HL-60 (cell line): ENCODE results near the gene TMEM178A.

ENCODE experiments used
- DNase-seq, 2 experiments: peaks; one replicate each; pipeline ENCODE4 v3.0.0-alpha.2; 2010 to 2020; ENCODE audit warnings: low read depth in 1 of 2, low spot score in 1 of 2
- H3K27ac ChIP-seq: fragments of 250-450 bp; sonication (Bioruptor Pico); replicated peaks from 2 replicates; pipeline ENCODE4 v1.5.1; 2020; ENCODE audit warnings: mild to moderate bottlenecking, moderate library complexity
- H3K27me3 ChIP-seq: fragments of 250-450 bp; sonication (Bioruptor Pico); 2 replicates; pipeline ENCODE4 v1.5.1; 2021; ENCODE audit warnings: mild to moderate bottlenecking, moderate library complexity; ENCODE audit not compliant: insufficient read depth, poor library complexity, severe bottlenecking
- H3K4me3 ChIP-seq: replicated peaks from 2 replicates; pipeline ENCODE4 v1.5.1; 2011; ENCODE audit warnings: mild to moderate bottlenecking, control low read depth, low read length; ENCODE audit not compliant: insufficient read depth
- GABPA ChIP-seq: IDR thresholded peaks from 2 replicates; pipeline ENCODE4 v1.6.1; 2012; ENCODE audit warnings: low read depth
- POLR2AphosphoS5 ChIP-seq: IDR thresholded peaks from 2 replicates; pipeline ENCODE4 v1.6.1; 2012; ENCODE audit warnings: low read depth
- SPI1 ChIP-seq: IDR thresholded peaks from 2 replicates; pipeline ENCODE4 v1.6.1; 2012; ENCODE audit warnings: low read depth, mild to moderate bottlenecking, borderline replicate concordance
- TF ChIP-seq, protein P1 (sequence below): IDR thresholded peaks from 2 replicates; pipeline ENCODE4 v1.6.1; 2012; ENCODE audit warnings: low read depth; ENCODE audit not compliant: insufficient replicate concordance
- TF ChIP-seq, protein P2 (sequence below): IDR thresholded peaks from one replicate; pipeline ENCODE4 v1.5.1; 2011; ENCODE audit warnings: low read length, control low read depth, inconsistent platforms; ENCODE audit not compliant: insufficient read depth

Gene TMEM178A

DNA sequence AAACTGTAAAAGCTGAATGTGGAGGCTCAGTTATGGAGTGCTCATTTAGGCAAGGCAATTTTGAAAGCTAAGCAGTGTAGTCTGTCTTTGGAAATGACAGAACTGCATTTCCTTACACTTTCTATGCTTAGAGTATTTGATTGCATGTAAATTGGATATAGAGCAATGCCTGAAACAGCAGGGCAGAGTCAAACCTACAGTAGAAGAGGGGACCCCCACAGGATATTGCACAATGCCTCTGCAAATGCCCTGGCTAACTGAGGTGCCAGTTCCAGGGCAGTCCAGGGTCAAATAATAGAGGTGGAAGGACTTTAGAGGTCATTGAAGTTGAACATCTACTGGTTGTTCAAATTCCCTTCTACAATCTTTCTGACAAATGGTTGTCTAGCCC is 2.2 kb downstream of the TMEM178A start:
- no peak overlapping the region for H3K27ac ChIP-seq
- H3K4me3 ChIP-seq: no peak overlapping the region
- DNase-seq: no peak
- peaks cover 17% of the 10 kb centered on the region for H3K27me3 ChIP-seq
- TF ChIP-seq GABPA (no peak), POLR2AphosphoS5 (no peak), SPI1 (no peak)
- TF ChIP-seq, protein P1, sequence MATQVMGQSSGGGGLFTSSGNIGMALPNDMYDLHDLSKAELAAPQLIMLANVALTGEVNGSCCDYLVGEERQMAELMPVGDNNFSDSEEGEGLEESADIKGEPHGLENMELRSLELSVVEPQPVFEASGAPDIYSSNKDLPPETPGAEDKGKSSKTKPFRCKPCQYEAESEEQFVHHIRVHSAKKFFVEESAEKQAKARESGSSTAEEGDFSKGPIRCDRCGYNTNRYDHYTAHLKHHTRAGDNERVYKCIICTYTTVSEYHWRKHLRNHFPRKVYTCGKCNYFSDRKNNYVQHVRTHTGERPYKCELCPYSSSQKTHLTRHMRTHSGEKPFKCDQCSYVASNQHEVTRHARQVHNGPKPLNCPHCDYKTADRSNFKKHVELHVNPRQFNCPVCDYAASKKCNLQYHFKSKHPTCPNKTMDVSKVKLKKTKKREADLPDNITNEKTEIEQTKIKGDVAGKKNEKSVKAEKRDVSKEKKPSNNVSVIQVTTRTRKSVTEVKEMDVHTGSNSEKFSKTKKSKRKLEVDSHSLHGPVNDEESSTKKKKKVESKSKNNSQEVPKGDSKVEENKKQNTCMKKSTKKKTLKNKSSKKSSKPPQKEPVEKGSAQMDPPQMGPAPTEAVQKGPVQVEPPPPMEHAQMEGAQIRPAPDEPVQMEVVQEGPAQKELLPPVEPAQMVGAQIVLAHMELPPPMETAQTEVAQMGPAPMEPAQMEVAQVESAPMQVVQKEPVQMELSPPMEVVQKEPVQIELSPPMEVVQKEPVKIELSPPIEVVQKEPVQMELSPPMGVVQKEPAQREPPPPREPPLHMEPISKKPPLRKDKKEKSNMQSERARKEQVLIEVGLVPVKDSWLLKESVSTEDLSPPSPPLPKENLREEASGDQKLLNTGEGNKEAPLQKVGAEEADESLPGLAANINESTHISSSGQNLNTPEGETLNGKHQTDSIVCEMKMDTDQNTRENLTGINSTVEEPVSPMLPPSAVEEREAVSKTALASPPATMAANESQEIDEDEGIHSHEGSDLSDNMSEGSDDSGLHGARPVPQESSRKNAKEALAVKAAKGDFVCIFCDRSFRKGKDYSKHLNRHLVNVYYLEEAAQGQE: no peak
- TF ChIP-seq, protein P2, sequence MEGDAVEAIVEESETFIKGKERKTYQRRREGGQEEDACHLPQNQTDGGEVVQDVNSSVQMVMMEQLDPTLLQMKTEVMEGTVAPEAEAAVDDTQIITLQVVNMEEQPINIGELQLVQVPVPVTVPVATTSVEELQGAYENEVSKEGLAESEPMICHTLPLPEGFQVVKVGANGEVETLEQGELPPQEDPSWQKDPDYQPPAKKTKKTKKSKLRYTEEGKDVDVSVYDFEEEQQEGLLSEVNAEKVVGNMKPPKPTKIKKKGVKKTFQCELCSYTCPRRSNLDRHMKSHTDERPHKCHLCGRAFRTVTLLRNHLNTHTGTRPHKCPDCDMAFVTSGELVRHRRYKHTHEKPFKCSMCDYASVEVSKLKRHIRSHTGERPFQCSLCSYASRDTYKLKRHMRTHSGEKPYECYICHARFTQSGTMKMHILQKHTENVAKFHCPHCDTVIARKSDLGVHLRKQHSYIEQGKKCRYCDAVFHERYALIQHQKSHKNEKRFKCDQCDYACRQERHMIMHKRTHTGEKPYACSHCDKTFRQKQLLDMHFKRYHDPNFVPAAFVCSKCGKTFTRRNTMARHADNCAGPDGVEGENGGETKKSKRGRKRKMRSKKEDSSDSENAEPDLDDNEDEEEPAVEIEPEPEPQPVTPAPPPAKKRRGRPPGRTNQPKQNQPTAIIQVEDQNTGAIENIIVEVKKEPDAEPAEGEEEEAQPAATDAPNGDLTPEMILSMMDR: no peak

DNA sequence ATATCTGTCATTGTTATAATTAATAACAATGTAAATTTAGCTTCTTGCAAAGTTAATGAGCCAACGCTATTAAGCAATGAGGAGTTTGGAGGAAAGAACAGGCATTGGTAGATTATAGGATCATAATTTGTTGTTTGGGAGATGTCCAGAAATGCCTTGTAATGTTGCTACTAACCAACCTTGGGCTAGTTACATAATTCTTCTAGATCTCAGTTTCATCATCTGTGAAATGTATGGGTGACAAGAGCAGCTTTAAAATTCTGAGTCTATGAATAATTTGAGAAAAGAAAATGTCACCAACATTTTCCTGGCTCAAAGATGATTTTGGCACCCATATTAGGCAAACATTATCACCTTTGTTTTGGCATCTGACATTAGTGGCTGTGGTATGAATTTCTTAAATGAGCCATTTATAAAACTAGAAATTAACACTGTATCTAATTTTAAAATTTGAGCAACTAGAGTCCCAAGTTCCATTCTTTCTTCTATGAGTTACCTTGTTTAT is 2.9 kb downstream of the TMEM178A start:
- no peak overlapping the region for H3K4me3 ChIP-seq
- H3K27me3 ChIP-seq: peaks cover 17% of the 10 kb centered on the region
- no peak for DNase-seq
- TF ChIP-seq SPI1 (no peak), POLR2AphosphoS5 (no peak), GABPA (no peak)
- TF ChIP-seq, protein P2: no peak
- TF ChIP-seq, protein P1: no peak
- no peak overlapping the region for H3K27ac ChIP-seq

DNA sequence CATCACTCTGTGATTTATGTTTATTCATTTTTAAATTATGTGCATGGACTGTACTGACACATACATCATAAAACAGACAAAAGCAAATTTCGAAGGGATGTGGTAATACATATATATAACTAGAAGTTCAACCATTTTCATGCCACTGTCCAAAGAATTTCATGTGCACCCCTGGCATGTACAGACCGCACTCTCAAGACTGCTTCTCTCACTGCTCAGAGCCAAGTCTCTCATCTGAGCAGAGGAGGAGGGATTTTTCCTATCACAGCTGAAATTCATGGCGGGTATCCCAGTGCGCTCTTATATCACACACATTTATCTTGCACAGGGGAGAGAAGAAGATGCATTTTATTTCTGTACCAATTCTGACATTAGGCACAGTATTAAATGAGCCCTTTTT is 5.9 kb downstream of the TMEM178A start:
- no peak overlapping the region for H3K4me3 ChIP-seq
- TF ChIP-seq, protein P1: no peak
- no peak for TF ChIP-seq POLR2AphosphoS5
- TF ChIP-seq GABPA: no peak
- no peak for TF ChIP-seq SPI1
- TF ChIP-seq, protein P2: no peak
- no peak overlapping the region for H3K27ac ChIP-seq
- DNase-seq: no peak
- H3K27me3 ChIP-seq: peaks cover 3% of the 10 kb centered on the region
